Esophagus muscularis mucosa (tissue), 3 donors: ENCODE measurements around the gene CIC.

Experiments used
- EP300 ChIP-seq: sonication (generic); formaldehyde crosslinking; IDR thresholded peaks from one replicate; pipeline ENCODE4 v1.6.1; 2017; ENCODE audit warnings: antibody characterized with exemption
- POLR2AphosphoS5 ChIP-seq, 2 donors: sonication (generic); formaldehyde crosslinking; IDR thresholded peaks; one replicate each; pipeline ENCODE4 v1.6.1; 2017; ENCODE audit warnings: antibody characterized with exemption in 2 of 2

DNA sequence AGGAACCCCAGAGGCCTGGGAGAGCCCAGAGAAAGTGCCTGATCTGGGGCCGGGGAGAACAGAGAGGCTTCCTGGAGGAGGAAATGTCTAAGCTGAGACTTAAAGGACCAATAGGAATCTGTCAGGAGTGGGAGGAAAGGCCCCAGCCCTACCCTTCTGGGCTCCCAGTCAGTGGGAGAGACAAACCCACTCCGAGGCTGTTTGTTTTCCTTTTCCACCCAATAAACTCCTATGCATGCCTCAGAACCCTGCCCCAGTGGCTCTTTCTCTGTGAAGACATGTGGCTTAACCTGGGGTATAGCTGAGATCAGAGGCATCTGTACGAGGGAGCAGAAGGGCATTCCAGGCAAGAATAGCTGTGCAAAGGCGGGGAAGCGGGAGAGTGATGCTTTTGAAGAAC, 58.3 kb downstream of the CIC start:
- TF ChIP-seq EP300: no peak
- TF ChIP-seq POLR2AphosphoS5 (IDR thresholded peaks at IDR 0.05): no peak
